Endothelial cell of umbilical vein (primary cell): ENCODE data around the gene SEMA5A. TPM values are rescaled to one million over a fixed set of nuclear protein-coding genes. Genes with fewer than 3 reads are reported as not detected.

Experiments used
- BruUV-seq: library from RNA; stranded (reverse); fragments of 400-500 nt; replicated peaks from 2 replicates; lab custom pipeline; 2021; lab: Mats Ljungman, UMichigan
- CTCF ChIA-PET: fragments of 300-600, 350-600 bp; sonication (Branson Sonifier 250); formaldehyde crosslinking; loops from one replicate; lab custom pipeline; 2021; ENCODE audit warnings: antibody characterized with exemption, inconsistent platforms; lab: Charles Lee
- POLR2A ChIA-PET: fragments of 300-600, 350-600 bp; sonication (Branson Sonifier 250); formaldehyde crosslinking; loops from one replicate; lab custom pipeline; 2021; ENCODE audit warnings: antibody characterized with exemption, inconsistent platforms; lab: Charles Lee
- DNase-seq: peaks from one replicate; pipeline ENCODE4 v3.0.0-alpha.2; 2011; ENCODE audit warnings: low read depth, low spot score
- FAIRE-seq: peaks from 2 replicates; lab custom pipeline; 2011; peaks lifted over from hg19 to GRCh38; lab: Jason Lieb, UNC
- H2AFZ ChIP-seq: 2 replicates; pipeline ENCODE4 v1.6.0; 2012; ENCODE audit warnings: low read depth, low read length, control low read depth, inconsistent platforms
- H3K27ac ChIP-seq: 2 replicates; pipeline ENCODE4 v1.5.1; 2011; ENCODE audit warnings: low read depth, mild to moderate bottlenecking, control low read depth, low read length, moderate library complexity; ENCODE audit not compliant: insufficient read depth
- H3K27me3 ChIP-seq, 2 experiments: 2 replicates each; pipeline versions ENCODE4 v1.6.0 to v1.6.1; 2011; ENCODE audit warnings: low read length in 2 of 2, mixed read lengths in 1 of 2; ENCODE audit not compliant: control insufficient read depth in 2 of 2, insufficient read depth in 2 of 2
- H3K36me3 ChIP-seq, 2 experiments: 2 replicates in 1 of 2; 3 replicates in 1 of 2; pipeline ENCODE4 v1.5.1; 2011; ENCODE audit warnings: low read length in 2 of 2, mild to moderate bottlenecking in 1 of 2, moderate library complexity in 1 of 2; ENCODE audit not compliant: control insufficient read depth in 2 of 2, insufficient read depth in 2 of 2; ENCODE audit errors: extremely low read depth in 1 of 2
- H3K4me1 ChIP-seq: 3 replicates; pipeline ENCODE4 v1.5.1; 2011; ENCODE audit warnings: mild to moderate bottlenecking, low read length; ENCODE audit not compliant: control insufficient read depth, insufficient read depth; ENCODE audit errors: extremely low read depth
- H3K4me2 ChIP-seq: 2 replicates; pipeline ENCODE4 v1.6.1; 2011; ENCODE audit warnings: low read length, control low read depth, mixed read lengths; ENCODE audit not compliant: insufficient read depth
- H3K4me3 ChIP-seq, 3 experiments: fragments of 200-600 bp in 1 of 3; sonication (generic), shearing (Covaris generic) in 1 of 3; replicated peaks in 1 of 3; 2 replicates each; pipeline ENCODE4 v1.5.1; 2011 to 2016; ENCODE audit warnings: control low read depth in 3 of 3, low read length in 3 of 3, mild to moderate bottlenecking in 2 of 3, inconsistent platforms in 1 of 3, low read depth in 1 of 3, moderate library complexity in 1 of 3; ENCODE audit not compliant: insufficient read depth in 1 of 3
- H3K79me2 ChIP-seq: 2 replicates; pipeline ENCODE4 v1.6.0; 2012; ENCODE audit warnings: low read length, inconsistent platforms; ENCODE audit not compliant: control insufficient read depth, insufficient read depth
- H3K9ac ChIP-seq: replicated peaks from 2 replicates; pipeline ENCODE3; 2011; ENCODE audit warnings: low read length, control low read depth; ENCODE audit not compliant: insufficient read depth; ENCODE audit errors: extremely low read depth
- H3K9me1 ChIP-seq: replicated peaks from 3 replicates; pipeline ENCODE4 v1.6.0; 2011; ENCODE audit warnings: mild to moderate bottlenecking, low read length; ENCODE audit not compliant: control insufficient read depth, insufficient read depth; ENCODE audit errors: extremely low read depth
- H3K9me3 ChIP-seq: replicated peaks from 2 replicates; pipeline ENCODE4 v1.5.1; 2012; ENCODE audit warnings: low read length, inconsistent platforms; ENCODE audit not compliant: control insufficient read depth, insufficient read depth
- H4K20me1 ChIP-seq: replicated peaks from 2 replicates; pipeline ENCODE3; 2011; ENCODE audit warnings: mild to moderate bottlenecking, low read length; ENCODE audit not compliant: control insufficient read depth, insufficient read depth; ENCODE audit errors: extremely low read depth
- CTCF ChIP-seq, 2 donors: IDR thresholded peaks; 1 replicate in 1 of 2; 2 replicates in 1 of 2; pipeline ENCODE4 v1.5.1; 2011; ENCODE audit warnings: low read length in 2 of 2, mild to moderate bottlenecking in 2 of 2, moderate library complexity in 2 of 2, control low read depth in 1 of 2, inconsistent platforms in 1 of 2, low read depth in 1 of 2; ENCODE audit not compliant: insufficient read depth in 1 of 2; ENCODE audit errors: extremely low read depth in 1 of 2
- EZH2 ChIP-seq: IDR thresholded peaks from 2 replicates; pipeline ENCODE4 v1.6.1; 2012; ENCODE audit warnings: borderline replicate concordance, low read depth, mild to moderate bottlenecking, moderate library complexity, low read length, inconsistent platforms; ENCODE audit not compliant: severe bottlenecking
- FOS ChIP-seq: IDR thresholded peaks from 2 replicates; pipeline ENCODE4 v1.6.1; 2011; ENCODE audit warnings: mild to moderate bottlenecking, low read length, moderate library complexity, borderline replicate concordance; ENCODE audit not compliant: insufficient read depth
- GATA2 ChIP-seq: IDR thresholded peaks from 2 replicates; pipeline ENCODE4 v1.7.0; 2011; ENCODE audit warnings: low read depth, mild to moderate bottlenecking, moderate library complexity, mixed read lengths, low read length; ENCODE audit not compliant: insufficient read length, insufficient read depth
- JUN ChIP-seq: IDR thresholded peaks from 2 replicates; pipeline ENCODE4 v1.6.1; 2011; ENCODE audit warnings: borderline replicate concordance, low read depth; ENCODE audit not compliant: insufficient read length, insufficient read depth
- MAX ChIP-seq: IDR thresholded peaks from 2 replicates; pipeline ENCODE4 v1.6.1; 2011; ENCODE audit not compliant: insufficient read depth, insufficient read length
- MYC ChIP-seq: IDR thresholded peaks from one replicate; pipeline ENCODE4 v1.6.1; 2011; ENCODE audit warnings: mild to moderate bottlenecking, low read depth, low read length
- POLR2A ChIP-seq: IDR thresholded peaks from 2 replicates; pipeline ENCODE4 v1.6.1; 2012; ENCODE audit warnings: low read depth, mild to moderate bottlenecking, control low read depth, low read length
- POLR2AphosphoS5 ChIP-seq: IDR thresholded peaks from 2 replicates; pipeline ENCODE4 v1.6.1; 2012; ENCODE audit warnings: low read depth, mild to moderate bottlenecking, control low read depth, low read length, moderate library complexity; ENCODE audit not compliant: insufficient read depth
- dilution Hi-C: fragments of 300-500 bp; cut with MboI; formaldehyde crosslinking; loops from one replicate; pipeline ENCODE4 v1.15.0; 2019; ENCODE audit warnings: low sequenced_read_pairs; ENCODE audit not compliant: extremely low pct_ligation_motif_present
- intact Hi-C: fragments of 100-400 bp; cut with micrococcal nuclease; formaldehyde crosslinking; loops from one replicate; pipeline ENCODE4 v1.10.0; 2022
- polyA plus RNA-seq, 4 experiments: library from polyadenylated mRNA; depleted of rRNA in 3 of 4; stranded (reverse) in 3 of 4; unstranded in 1 of 4; fragments of >200 nt; gene quantifications; 2 replicates each; pipeline versions ENCODE4 v1.2.1 to v1.2.3, GENCODE V29; 2011 to 2012; ENCODE audit warnings: missing spikeins in 1 of 4
- total RNA-seq: library from RNA; stranded (reverse); gene quantifications from 2 replicates; pipeline ENCODE4 v1.2.3, GENCODE V29; 2021

Gene SEMA5A
- total and polyA plus RNA-seq, 2 donors (not counting 3 experiments of a cell fraction or from before 2014, with no cell fraction given), result 0.04 to 0.06 TPM

- Histone ChIP-seq H3K27me3 (no peaks in the 10 kb centered on the region), H3K79me2 (no peaks in the 10 kb centered on the region), H3K36me3 (no peaks in the 10 kb centered on the region), H4K20me1 (no peaks in the 10 kb centered on the region), H3K9me1 (no peaks in the 10 kb centered on the region), H3K4me3 (no peak overlapping the region), H3K4me1 (no peaks in the 10 kb centered on the region), H3K9me3 (no peaks in the 10 kb centered on the region), H2AFZ (no peak overlapping the region), H3K9ac (no peak overlapping the region), H3K27ac (no peak overlapping the region), H3K4me2 (no peak overlapping the region)
- FAIRE-seq (no peak), DNase-seq (no peak)
- dilution Hi-C loops (no loop called here), intact Hi-C loops (no loop called here)
- TF ChIP-seq CTCF (IDR thresholded peaks at IDR 0.05; ENCODE audit: extremely low read depth in 1 of 2, insufficient read depth in 1 of 2, low read depth in 1 of 2, low read length in 2 of 2), result no peak
- TF ChIP-seq GATA2, result no peak
- no TSS peak for BruUV-seq
- ChIA-PET CTCF (interaction anchor here (1.6 kb wide), 1 partner anchor 10 kb away, joined by 3 read pairs; no protein-coding TSS in a partner anchor), POLR2A (no interaction called here)
These were observed 26.3 kb downstream of the SEMA5A start for GRCh38 chr5:9519537-9519936.

- FAIRE-seq (no peak), DNase-seq (no peak)
- Histone ChIP-seq H3K9me1 (no peaks in the 10 kb centered on the region), H3K27me3 (no peaks in the 10 kb centered on the region), H3K4me3 (no peak overlapping the region), H3K4me1 (no peaks in the 10 kb centered on the region), H3K36me3 (no peaks in the 10 kb centered on the region), H3K9me3 (no peaks in the 10 kb centered on the region), H4K20me1 (no peaks in the 10 kb centered on the region), H3K9ac (no peak overlapping the region), H2AFZ (no peak overlapping the region), H3K27ac (no peak overlapping the region), H3K4me2 (no peak overlapping the region), H3K79me2 (no peaks in the 10 kb centered on the region)
- intact Hi-C loops (no loop called here), dilution Hi-C loops (no loop called here)
- ChIA-PET CTCF (no interaction called here), POLR2A (no interaction called here)
- TF ChIP-seq JUN (no peak), POLR2A (no peak), POLR2AphosphoS5 (no peak), FOS (no peak), MAX (no peak), EZH2 (no peak), GATA2 (no peak), MYC (no peak), CTCF (IDR thresholded peaks at IDR 0.05; ENCODE audit: extremely low read depth in 1 of 2, insufficient read depth in 1 of 2, low read depth in 1 of 2, low read length in 2 of 2) (no peak)
- BruUV-seq, result no TSS peak
These were observed 29.3 kb downstream of the SEMA5A start for GRCh38 chr5:9516591-9516990.
